ENCODE data around the gene RMDN2. TPM values are rescaled to one million over a fixed set of nuclear protein-coding genes. Genes with fewer than 3 reads are reported as not detected.

Gene RMDN2
- total RNA-seq, 2 experiments from 2014 or later, result 2.3 to 3.0 TPM

GRCh38 chr2:37969731-37970130 is 44.6 kb downstream of the RMDN2 start:
- POLR2A ChIA-PET, result no interaction called here
- Mint-ChIP-seq H3K27ac (no peak overlapping the region), H3K9me3 (peaks cover 7% of the 10 kb centered on the region), H3K4me3 (no peak overlapping the region), H3K36me3 (no peaks in the 10 kb centered on the region), H3K4me1 (no peaks in the 10 kb centered on the region), H3K27me3 (peaks cover 1% of the 10 kb centered on the region)
- ATAC-seq (ENCODE audit: low read depth) (no peak), DNase-seq (no peak)

DNA sequence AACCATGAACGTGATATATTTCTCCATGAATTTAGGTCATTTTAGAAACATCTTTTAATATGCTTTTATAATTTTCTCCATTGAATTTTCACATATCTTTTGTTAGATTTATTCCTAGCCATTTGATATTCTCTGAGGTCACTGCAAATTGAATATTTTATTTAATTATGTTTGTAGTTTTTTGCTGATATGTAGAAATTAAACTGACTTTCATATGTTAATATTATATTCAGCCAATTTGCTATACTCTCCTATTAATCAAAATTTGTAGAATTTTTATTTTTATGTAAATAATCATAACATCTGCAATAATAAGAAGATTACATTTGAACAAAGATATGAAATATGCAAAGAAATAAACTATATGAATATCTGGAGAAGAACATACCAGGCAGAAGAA is 46.9 kb downstream of the RMDN2 start:
- Mint-ChIP-seq H3K27me3 (peaks cover 1% of the 10 kb centered on the region), H3K4me1 (no peaks in the 10 kb centered on the region), H3K27ac (no peak overlapping the region), H3K36me3 (no peaks in the 10 kb centered on the region), H3K9me3 (peaks cover 3% of the 10 kb centered on the region), H3K4me3 (no peak overlapping the region)
- POLR2A ChIA-PET, result no interaction called here
- DNase-seq (no peak), ATAC-seq (ENCODE audit: low read depth) (no peak)

DNA sequence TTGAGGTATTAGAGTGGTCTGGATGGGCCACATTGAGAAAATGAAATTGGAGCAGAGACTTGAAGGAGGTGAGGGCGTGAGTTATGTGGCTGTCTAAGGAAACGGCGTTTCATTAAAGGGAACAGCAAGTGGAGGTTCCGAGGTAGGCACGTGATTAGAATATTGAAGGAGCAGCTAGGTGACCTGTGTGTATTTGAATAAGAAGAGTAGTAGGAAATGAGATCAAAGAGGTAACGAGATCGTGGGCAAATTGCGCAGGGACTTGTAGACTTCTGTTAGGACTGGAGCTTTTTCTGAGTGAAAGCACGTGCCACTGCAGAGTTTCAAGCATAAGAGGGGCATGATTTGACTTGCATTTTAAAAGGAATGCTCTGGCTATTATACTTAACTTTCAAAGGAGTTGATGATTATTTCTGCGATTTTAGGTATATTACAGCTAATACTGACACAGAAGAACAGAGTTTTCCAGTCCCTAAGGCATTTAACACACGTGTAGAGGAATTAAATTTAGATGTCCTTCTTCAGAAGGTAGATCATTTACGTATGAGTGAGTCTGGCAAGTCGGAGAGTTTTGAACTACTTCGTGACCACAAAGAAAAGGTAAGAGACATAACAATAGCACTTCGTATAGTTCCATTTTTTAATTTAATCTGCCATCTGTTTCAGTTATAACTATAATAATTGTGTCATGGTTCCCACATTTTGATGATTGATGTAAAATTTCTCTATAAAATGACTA is 48.7 kb downstream of the RMDN2 start:
- DNase-seq, result no peak
- POLR2A ChIA-PET, result no interaction called here
- Mint-ChIP-seq H3K27ac (no peak overlapping the region), H3K4me1 (no peaks in the 10 kb centered on the region), H3K27me3 (peaks cover 1% of the 10 kb centered on the region), H3K36me3 (no peaks in the 10 kb centered on the region), H3K4me3 (no peak overlapping the region), H3K9me3 (no peaks in the 10 kb centered on the region)
- ATAC-seq (ENCODE audit: low read depth), result no peak

- H3K4me1 Mint-ChIP-seq, result no peaks in the 10 kb centered on the region
- no peak for DNase-seq
- H3K27me3 Mint-ChIP-seq, result no peaks in the 10 kb centered on the region
- H3K27ac Mint-ChIP-seq, result no peak overlapping the region
- no peaks in the 10 kb centered on the region for H3K36me3 Mint-ChIP-seq
- no peaks in the 10 kb centered on the region for H3K9me3 Mint-ChIP-seq
- no peak for ATAC-seq (ENCODE audit: low read depth)
- POLR2A ChIA-PET, result no interaction called here
- H3K4me3 Mint-ChIP-seq, result no peak overlapping the region
Measured at GRCh38 chr2:37975808-37976207, 50.7 kb downstream of the RMDN2 start.

GRCh38 chr2:37976411-37976810 is 51.3 kb downstream of the RMDN2 start:
- POLR2A ChIA-PET, result no interaction called here
- H3K27me3 Mint-ChIP-seq, result no peaks in the 10 kb centered on the region
- ATAC-seq (ENCODE audit: low read depth) (no peak), DNase-seq (no peak)
- no peaks in the 10 kb centered on the region for H3K4me1 Mint-ChIP-seq
- no peak overlapping the region for H3K27ac Mint-ChIP-seq
- no peak overlapping the region for H3K4me3 Mint-ChIP-seq
- no peaks in the 10 kb centered on the region for H3K36me3 Mint-ChIP-seq
- H3K9me3 Mint-ChIP-seq, result no peaks in the 10 kb centered on the region

DNA sequence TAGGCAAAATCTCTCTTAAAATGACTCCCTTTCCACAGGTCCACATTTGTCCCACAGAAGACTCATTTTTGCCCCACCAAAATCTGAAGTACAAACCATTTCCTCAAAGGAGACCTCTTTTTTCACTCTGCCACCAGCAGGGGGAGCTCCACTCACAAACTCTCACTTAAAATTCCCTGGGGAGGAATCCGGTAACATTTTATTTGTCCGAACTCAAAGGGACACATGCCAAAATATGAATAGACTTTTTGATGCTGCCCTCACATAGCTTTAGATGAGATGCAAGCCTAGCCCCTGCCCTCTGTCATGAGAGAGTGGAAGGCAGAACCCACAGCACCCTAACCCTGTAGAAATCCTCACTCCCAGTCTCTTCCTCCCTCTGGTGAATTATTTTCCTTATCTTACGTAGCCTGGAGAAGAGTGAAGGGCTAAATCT is 57.1 kb downstream of the RMDN2 start:
- no peak overlapping the region for H3K27ac Mint-ChIP-seq
- ATAC-seq (ENCODE audit: low read depth), result peak; percentile 26
- no peaks in the 10 kb centered on the region for H3K9me3 Mint-ChIP-seq
- H3K36me3 Mint-ChIP-seq, result no peaks in the 10 kb centered on the region
- no peaks in the 10 kb centered on the region for H3K27me3 Mint-ChIP-seq
- peak; percentile 49 for DNase-seq
- H3K4me1 Mint-ChIP-seq, result peaks cover 8% of the 10 kb centered on the region
- H3K4me3 Mint-ChIP-seq, result no peak overlapping the region
- POLR2A ChIA-PET, result no interaction called here

DNA sequence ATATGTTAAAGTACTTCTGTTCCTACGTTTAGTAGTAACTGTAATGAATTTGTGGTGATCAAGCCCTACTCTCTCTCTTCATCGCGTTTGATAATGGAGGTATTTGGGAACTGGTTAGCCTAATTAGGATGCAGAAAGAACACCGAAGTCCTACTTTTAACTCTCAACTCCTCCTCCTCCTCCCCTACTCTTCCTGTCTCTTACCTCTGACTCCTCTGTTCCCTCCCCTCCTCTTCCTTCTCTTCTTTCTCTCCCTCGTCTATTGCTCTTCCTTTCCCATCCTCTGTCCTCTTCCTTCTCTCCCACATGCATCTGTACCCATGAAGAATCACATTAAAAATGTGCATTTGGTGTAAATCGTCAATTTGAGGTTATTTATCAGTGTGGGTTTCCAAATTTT is 57.8 kb downstream of the RMDN2 start:
- POLR2A ChIA-PET, result no interaction called here
- Mint-ChIP-seq H3K4me1 (peaks cover 8% of the 10 kb centered on the region), H3K9me3 (no peaks in the 10 kb centered on the region), H3K4me3 (no peak overlapping the region), H3K36me3 (no peaks in the 10 kb centered on the region), H3K27ac (no peak overlapping the region), H3K27me3 (no peaks in the 10 kb centered on the region)
- ATAC-seq (ENCODE audit: low read depth) (no peak), DNase-seq (no peak)

GRCh38 chr2:37983719-37984118 is 58.6 kb downstream of the RMDN2 start:
- Mint-ChIP-seq H3K9me3 (no peaks in the 10 kb centered on the region), H3K4me3 (no peak overlapping the region), H3K27me3 (no peaks in the 10 kb centered on the region), H3K4me1 (peaks cover 8% of the 10 kb centered on the region), H3K27ac (no peak overlapping the region), H3K36me3 (no peaks in the 10 kb centered on the region)
- DNase-seq (no peak), ATAC-seq (ENCODE audit: low read depth) (no peak)
- POLR2A ChIA-PET, result no interaction called here

DNA sequence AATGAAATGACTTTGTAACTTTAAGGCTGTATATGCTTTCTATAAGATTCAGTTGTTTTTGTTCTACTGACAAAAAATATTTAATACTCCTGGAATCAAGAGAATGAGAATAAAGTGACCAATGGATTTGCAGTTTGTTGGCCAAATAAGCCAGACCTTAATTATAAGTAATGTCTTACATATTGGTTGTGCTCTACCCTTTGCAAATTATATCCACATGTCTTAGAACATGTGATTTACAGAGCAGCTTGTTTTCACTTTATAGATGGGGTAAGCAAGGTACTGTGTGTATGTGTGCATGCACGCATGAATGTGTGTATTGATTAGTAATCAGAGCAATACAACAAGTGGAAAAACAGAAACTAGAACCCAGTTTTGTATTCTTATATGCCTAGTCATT is 59.1 kb downstream of the RMDN2 start:
- Mint-ChIP-seq H3K27me3 (no peaks in the 10 kb centered on the region), H3K27ac (no peak overlapping the region), H3K4me1 (peaks cover 8% of the 10 kb centered on the region), H3K36me3 (no peaks in the 10 kb centered on the region), H3K9me3 (no peaks in the 10 kb centered on the region), H3K4me3 (no peak overlapping the region)
- ATAC-seq (ENCODE audit: low read depth), result no peak
- no peak for DNase-seq
- POLR2A ChIA-PET, result no interaction called here

GRCh38 chr2:37984589-37984988 is 59.5 kb downstream of the RMDN2 start:
- no peaks in the 10 kb centered on the region for H3K36me3 Mint-ChIP-seq
- no peak overlapping the region for H3K27ac Mint-ChIP-seq
- DNase-seq, result no peak
- ATAC-seq (ENCODE audit: low read depth), result no peak
- no peaks in the 10 kb centered on the region for H3K9me3 Mint-ChIP-seq
- POLR2A ChIA-PET, result no interaction called here
- no peak overlapping the region for H3K4me3 Mint-ChIP-seq
- peaks cover 8% of the 10 kb centered on the region for H3K4me1 Mint-ChIP-seq
- H3K27me3 Mint-ChIP-seq, result no peaks in the 10 kb centered on the region

DNA sequence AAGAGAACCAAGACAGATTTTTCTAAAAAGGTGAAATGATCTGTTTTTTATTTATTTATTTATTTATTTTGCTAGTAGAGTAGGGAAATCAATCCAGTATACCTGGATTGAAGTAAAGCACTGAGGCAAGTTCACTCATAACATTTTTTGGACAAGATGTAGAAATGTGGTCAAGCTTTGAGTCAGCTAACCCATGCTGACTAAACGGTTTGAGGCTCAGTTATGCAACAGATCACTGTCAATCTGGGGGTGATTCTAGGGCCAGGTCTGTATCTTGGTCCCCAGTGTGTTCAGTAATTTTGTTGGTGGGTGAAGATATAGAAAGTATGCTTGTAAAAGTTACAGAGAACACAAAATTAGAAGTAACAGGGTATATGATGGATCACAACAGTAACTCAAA is 60.2 kb downstream of the RMDN2 start:
- no peak overlapping the region for H3K4me3 Mint-ChIP-seq
- H3K4me1 Mint-ChIP-seq, result peaks cover 8% of the 10 kb centered on the region
- DNase-seq (no peak), ATAC-seq (ENCODE audit: low read depth) (no peak)
- POLR2A ChIA-PET, result no interaction called here
- no peaks in the 10 kb centered on the region for H3K36me3 Mint-ChIP-seq
- H3K27me3 Mint-ChIP-seq, result no peaks in the 10 kb centered on the region
- no peak overlapping the region for H3K27ac Mint-ChIP-seq
- H3K9me3 Mint-ChIP-seq, result no peaks in the 10 kb centered on the region

DNA sequence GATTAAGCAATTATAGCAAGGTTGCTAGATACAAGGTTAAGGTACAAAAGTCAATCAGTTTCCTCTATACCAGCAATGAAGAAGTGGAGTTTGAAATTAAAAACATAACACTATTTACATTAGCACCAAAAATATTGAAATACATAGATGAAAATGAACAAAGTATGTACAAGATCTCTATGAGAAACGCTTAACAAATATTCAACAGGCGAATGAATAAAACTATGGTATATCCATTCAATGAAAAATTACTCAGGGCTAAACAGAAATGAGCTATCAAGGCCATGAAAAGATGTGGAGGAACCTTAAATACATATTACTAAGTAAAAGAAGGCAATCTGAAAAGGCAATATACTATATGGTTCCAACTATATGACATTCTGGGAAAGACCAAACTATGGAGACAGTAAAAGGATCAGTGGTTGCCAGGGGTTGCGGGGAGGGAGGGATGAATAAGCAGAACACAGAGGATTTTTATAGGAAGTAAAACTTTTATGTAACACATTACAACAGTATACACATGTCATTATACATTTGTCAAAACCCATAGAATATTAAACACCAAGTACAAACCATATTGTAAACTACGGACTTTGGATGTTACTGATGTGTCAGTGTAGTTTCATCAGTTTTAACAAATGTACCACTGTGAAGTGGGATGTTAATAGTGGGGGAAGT is 62.1 kb downstream of the RMDN2 start:
- POLR2A ChIA-PET, result no interaction called here
- ATAC-seq (ENCODE audit: low read depth) (no peak), DNase-seq (no peak)
- Mint-ChIP-seq H3K4me3 (no peak overlapping the region), H3K27me3 (no peaks in the 10 kb centered on the region), H3K27ac (no peak overlapping the region), H3K9me3 (no peaks in the 10 kb centered on the region), H3K36me3 (no peaks in the 10 kb centered on the region), H3K4me1 (peaks cover 5% of the 10 kb centered on the region)

DNA sequence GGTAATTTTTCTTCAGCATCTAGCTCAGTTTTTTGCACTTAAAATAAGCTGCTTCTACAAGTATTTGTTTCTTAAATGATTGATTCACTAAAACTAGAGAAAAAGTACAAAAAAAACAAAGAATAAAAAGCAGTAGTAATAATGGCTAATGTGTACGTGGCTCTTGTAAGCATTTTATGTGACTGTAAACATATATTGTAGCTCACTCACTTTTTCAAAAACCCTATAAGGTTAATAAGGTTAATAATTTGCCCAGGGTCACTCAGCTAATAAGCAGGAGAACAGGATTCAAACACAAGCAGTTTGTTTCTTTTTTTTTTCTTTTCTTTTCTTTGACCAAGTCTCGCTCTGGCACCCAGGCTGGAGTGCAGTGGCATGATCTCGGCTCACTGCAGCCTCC is 67.5 kb downstream of the RMDN2 start:
- no peak for DNase-seq
- POLR2A ChIA-PET, result no interaction called here
- Mint-ChIP-seq H3K36me3 (no peaks in the 10 kb centered on the region), H3K9me3 (no peaks in the 10 kb centered on the region), H3K27me3 (no peaks in the 10 kb centered on the region), H3K27ac (no peak overlapping the region), H3K4me1 (no peaks in the 10 kb centered on the region), H3K4me3 (no peak overlapping the region)
- ATAC-seq (ENCODE audit: low read depth), result no peak

DNA sequence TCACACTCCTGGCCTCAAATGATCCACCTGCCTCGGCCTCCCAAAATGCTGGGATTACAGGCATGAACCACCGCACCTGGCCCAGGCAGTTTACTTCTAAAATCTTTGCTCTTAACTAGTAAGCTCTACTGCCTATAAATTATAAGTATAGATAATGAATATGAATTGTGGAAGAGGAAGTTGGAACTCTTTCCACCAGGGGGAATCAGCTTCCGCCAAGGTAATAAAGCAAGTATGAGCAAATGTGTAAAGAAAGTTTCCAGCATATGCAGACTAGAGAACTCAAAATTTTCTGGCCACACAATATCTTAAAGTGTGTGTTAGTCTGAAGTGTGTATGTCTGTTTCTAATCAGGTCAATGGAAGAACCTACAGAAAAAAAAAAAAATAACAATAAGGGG is 68.1 kb downstream of the RMDN2 start:
- H3K4me1 Mint-ChIP-seq, result no peaks in the 10 kb centered on the region
- no peaks in the 10 kb centered on the region for H3K9me3 Mint-ChIP-seq
- no peaks in the 10 kb centered on the region for H3K36me3 Mint-ChIP-seq
- POLR2A ChIA-PET, result interaction anchor here (0.7 kb wide), 1 partner anchor 82 kb away, joined by 3 read pairs; no protein-coding TSS in a partner anchor
- H3K27me3 Mint-ChIP-seq, result no peaks in the 10 kb centered on the region
- DNase-seq, result no peak
- no peak overlapping the region for H3K27ac Mint-ChIP-seq
- H3K4me3 Mint-ChIP-seq, result no peak overlapping the region
- ATAC-seq (ENCODE audit: low read depth), result no peak

Measured in activated naive CD8-positive, alpha-beta T cell treated with anti-CD3 and anti-CD28 coated beads, Interleukin-2, amount 10 ng/mL, durations not matched to agents 7 days and 5 days (primary cell).